Measurements from ENCODE around the gene KCNMA1.

KCNMA1 gene

DNA sequence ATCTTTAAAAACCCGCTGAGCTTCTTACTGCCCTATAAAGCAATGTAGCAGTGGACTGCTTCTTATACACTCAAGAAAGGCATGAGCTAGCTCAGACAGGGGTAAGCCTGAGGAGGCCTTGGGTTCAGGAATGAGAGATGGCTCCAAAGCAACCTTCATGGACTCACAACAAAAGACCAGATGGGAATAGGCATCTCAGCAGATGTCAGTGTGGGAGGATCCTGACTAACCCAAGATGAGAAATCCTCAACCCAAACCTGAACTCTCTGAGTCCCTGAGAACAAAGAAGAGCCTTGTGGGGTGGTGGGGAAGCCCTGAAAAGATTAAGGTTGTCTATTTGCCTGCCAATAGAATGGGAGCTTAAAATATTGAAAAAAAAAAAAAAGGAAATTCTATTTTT lies 807.4 kb downstream of the KCNMA1 start:
- DNase-seq (ENCODE audit: extremely low read depth, low read depth) = no peak
- TF ChIP-seq, protein P1, sequence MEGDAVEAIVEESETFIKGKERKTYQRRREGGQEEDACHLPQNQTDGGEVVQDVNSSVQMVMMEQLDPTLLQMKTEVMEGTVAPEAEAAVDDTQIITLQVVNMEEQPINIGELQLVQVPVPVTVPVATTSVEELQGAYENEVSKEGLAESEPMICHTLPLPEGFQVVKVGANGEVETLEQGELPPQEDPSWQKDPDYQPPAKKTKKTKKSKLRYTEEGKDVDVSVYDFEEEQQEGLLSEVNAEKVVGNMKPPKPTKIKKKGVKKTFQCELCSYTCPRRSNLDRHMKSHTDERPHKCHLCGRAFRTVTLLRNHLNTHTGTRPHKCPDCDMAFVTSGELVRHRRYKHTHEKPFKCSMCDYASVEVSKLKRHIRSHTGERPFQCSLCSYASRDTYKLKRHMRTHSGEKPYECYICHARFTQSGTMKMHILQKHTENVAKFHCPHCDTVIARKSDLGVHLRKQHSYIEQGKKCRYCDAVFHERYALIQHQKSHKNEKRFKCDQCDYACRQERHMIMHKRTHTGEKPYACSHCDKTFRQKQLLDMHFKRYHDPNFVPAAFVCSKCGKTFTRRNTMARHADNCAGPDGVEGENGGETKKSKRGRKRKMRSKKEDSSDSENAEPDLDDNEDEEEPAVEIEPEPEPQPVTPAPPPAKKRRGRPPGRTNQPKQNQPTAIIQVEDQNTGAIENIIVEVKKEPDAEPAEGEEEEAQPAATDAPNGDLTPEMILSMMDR (IDR thresholded peaks at IDR 0.05; ENCODE audit: low read depth, low read length) = no peak

DNA sequence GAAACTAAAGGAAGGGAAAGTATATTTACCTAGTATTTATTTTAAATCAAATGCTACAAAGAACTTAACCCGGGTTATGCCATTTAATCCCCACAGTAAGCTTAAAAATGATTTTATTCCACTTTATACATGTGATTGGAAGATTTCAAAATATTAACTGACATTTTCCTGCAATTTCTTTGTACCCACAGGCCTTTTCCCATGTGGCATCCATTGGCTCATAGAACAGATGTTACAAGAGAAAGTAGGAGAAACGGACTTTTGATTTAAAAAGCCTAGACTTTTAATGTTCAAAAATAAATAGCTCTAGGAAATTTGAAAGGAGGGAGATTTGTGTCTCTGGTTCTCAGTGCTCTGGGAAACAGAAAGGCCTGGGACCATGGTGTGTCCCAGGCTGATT lies 807.9 kb downstream of the KCNMA1 start:
- DNase-seq (ENCODE audit: extremely low read depth, low read depth) = no peak
- TF ChIP-seq, protein P1 (IDR thresholded peaks at IDR 0.05; ENCODE audit: low read depth, low read length) = no peak

All from AG09319 (cell line).